ENCODE results near the gene SDK2. TPM values are rescaled to one million over a fixed set of nuclear protein-coding genes. Genes with fewer than 3 reads are reported as not detected.

Gene SDK2
- total and polyA plus RNA-seq, 5 donors from 2014 or later, result 0.02 to 0.59 (median 0.02) TPM; not detected in 2

GRCh38 chr17:73390221-73390620, 254.0 kb downstream of the SDK2 start:
- H3K4me3 ChIP-seq (ENCODE audit: low read depth, low read length), result no peak overlapping the region
- H3K27me3 ChIP-seq (ENCODE audit: control insufficient read depth, insufficient read depth, low read length), result no peaks in the 10 kb centered on the region
- ATAC-seq (ENCODE audit: low read depth in 2 of 2), result no peak
- Mint-ChIP-seq H3K36me3 (no peaks in the 10 kb centered on the region), H3K27me3 (no peaks in the 10 kb centered on the region), H3K4me3 (no peak overlapping the region), H3K4me1 (no peaks in the 10 kb centered on the region), H3K9me3 (peaks cover 0 to 1% (median 0%) of the 10 kb centered on the region in 7 donors), H3K27ac (no peak overlapping the region)
- H3K36me3 ChIP-seq (ENCODE audit: control insufficient read depth, insufficient read depth, low read length), result no peaks in the 10 kb centered on the region
- no peaks in the 10 kb centered on the region for H3K4me1 ChIP-seq (ENCODE audit: control insufficient read depth, insufficient read depth, low read length, poor library complexity, severe bottlenecking)
- H3K9me3 ChIP-seq (ENCODE audit: control insufficient read depth in 2 of 2, low read length in 2 of 2), result no peaks in the 10 kb centered on the region
- H3K27ac ChIP-seq (ENCODE audit: insufficient read depth, low read length, poor library complexity, severe bottlenecking), result no peak overlapping the region
- DNase-seq, result no peak

GRCh38 chr17:73389411-73389810, 254.8 kb downstream of the SDK2 start:
- Mint-ChIP-seq H3K36me3 (no peaks in the 10 kb centered on the region), H3K4me1 (no peaks in the 10 kb centered on the region), H3K27ac (no peak overlapping the region), H3K4me3 (no peak overlapping the region), H3K27me3 (no peaks in the 10 kb centered on the region), H3K9me3 (peaks cover 0 to 1% (median 0%) of the 10 kb centered on the region in 7 donors)
- no peak for DNase-seq
- Histone ChIP-seq H3K27ac (ENCODE audit: insufficient read depth, low read length, poor library complexity, severe bottlenecking) (no peak overlapping the region), H3K9me3 (ENCODE audit: control insufficient read depth in 2 of 2, low read length in 2 of 2) (no peaks in the 10 kb centered on the region), H3K27me3 (ENCODE audit: control insufficient read depth, insufficient read depth, low read length) (no peaks in the 10 kb centered on the region), H3K4me3 (ENCODE audit: low read depth, low read length) (no peak overlapping the region), H3K4me1 (ENCODE audit: control insufficient read depth, insufficient read depth, low read length, poor library complexity, severe bottlenecking) (no peaks in the 10 kb centered on the region), H3K36me3 (ENCODE audit: control insufficient read depth, insufficient read depth, low read length) (no peaks in the 10 kb centered on the region)
- ATAC-seq (ENCODE audit: low read depth in 2 of 2), result no peak

DNA sequence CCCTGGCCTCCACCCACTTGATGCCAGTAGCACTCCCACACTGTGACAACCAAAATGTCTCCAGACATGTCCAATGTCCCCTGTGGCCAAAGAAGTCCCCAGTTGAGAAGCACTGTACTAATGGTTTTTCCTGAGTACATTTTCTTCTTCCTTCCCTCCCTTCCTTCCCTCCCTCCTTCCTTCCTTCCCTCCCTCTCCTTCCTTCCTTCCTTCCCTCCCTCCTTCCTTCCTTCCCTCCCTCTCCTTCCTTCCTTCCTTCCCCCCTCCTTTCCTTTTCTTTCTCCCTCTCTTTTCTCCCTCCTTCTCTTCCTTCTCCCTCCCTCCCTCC, 255.7 kb downstream of the SDK2 start:
- Histone ChIP-seq H3K27ac (ENCODE audit: insufficient read depth, low read length, poor library complexity, severe bottlenecking) (no peak overlapping the region), H3K4me1 (ENCODE audit: control insufficient read depth, insufficient read depth, low read length, poor library complexity, severe bottlenecking) (no peaks in the 10 kb centered on the region), H3K36me3 (ENCODE audit: control insufficient read depth, insufficient read depth, low read length) (no peaks in the 10 kb centered on the region), H3K9me3 (ENCODE audit: control insufficient read depth in 2 of 2, low read length in 2 of 2) (no peaks in the 10 kb centered on the region), H3K27me3 (ENCODE audit: control insufficient read depth, insufficient read depth, low read length) (no peaks in the 10 kb centered on the region), H3K4me3 (ENCODE audit: low read depth, low read length) (no peak overlapping the region)
- H3K36me3 Mint-ChIP-seq, result no peaks in the 10 kb centered on the region
- H3K27me3 Mint-ChIP-seq, result no peaks in the 10 kb centered on the region
- H3K4me3 Mint-ChIP-seq, result no peak overlapping the region
- DNase-seq, result no peak
- H3K27ac Mint-ChIP-seq, result no peak overlapping the region
- H3K9me3 Mint-ChIP-seq, result no peaks in the 10 kb centered on the region
- ATAC-seq (ENCODE audit: low read depth in 2 of 2), result no peak
- no peaks in the 10 kb centered on the region for H3K4me1 Mint-ChIP-seq

- H3K4me3 ChIP-seq (ENCODE audit: low read depth, low read length), result no peak overlapping the region
- H3K4me3 Mint-ChIP-seq, result no peak overlapping the region
- H3K36me3 ChIP-seq (ENCODE audit: control insufficient read depth, insufficient read depth, low read length), result no peaks in the 10 kb centered on the region
- no peaks in the 10 kb centered on the region for H3K36me3 Mint-ChIP-seq
- no peak overlapping the region for H3K27ac Mint-ChIP-seq
- DNase-seq, result no peak
- no peak for ATAC-seq (ENCODE audit: low read depth in 2 of 2)
- H3K9me3 ChIP-seq (ENCODE audit: control insufficient read depth in 2 of 2, low read length in 2 of 2), result no peaks in the 10 kb centered on the region
- no peaks in the 10 kb centered on the region for H3K9me3 Mint-ChIP-seq
- no peaks in the 10 kb centered on the region for H3K4me1 ChIP-seq (ENCODE audit: control insufficient read depth, insufficient read depth, low read length, poor library complexity, severe bottlenecking)
- H3K27ac ChIP-seq (ENCODE audit: insufficient read depth, low read length, poor library complexity, severe bottlenecking), result no peak overlapping the region
- no peaks in the 10 kb centered on the region for H3K4me1 Mint-ChIP-seq
- no peaks in the 10 kb centered on the region for H3K27me3 ChIP-seq (ENCODE audit: control insufficient read depth, insufficient read depth, low read length)
- H3K27me3 Mint-ChIP-seq, result no peaks in the 10 kb centered on the region
Observed at GRCh38 chr17:73387746-73388577, 256.3 kb downstream of the SDK2 start.

GRCh38 chr17:73386561-73386960, 257.7 kb downstream of the SDK2 start:
- Mint-ChIP-seq H3K27ac (no peak overlapping the region), H3K4me3 (no peak overlapping the region), H3K9me3 (no peaks in the 10 kb centered on the region), H3K36me3 (no peaks in the 10 kb centered on the region), H3K4me1 (no peaks in the 10 kb centered on the region), H3K27me3 (no peaks in the 10 kb centered on the region)
- H3K27me3 ChIP-seq (ENCODE audit: control insufficient read depth, insufficient read depth, low read length), result no peaks in the 10 kb centered on the region
- no peaks in the 10 kb centered on the region for H3K9me3 ChIP-seq (ENCODE audit: control insufficient read depth in 2 of 2, low read length in 2 of 2)
- ATAC-seq (ENCODE audit: low read depth in 2 of 2) (no peak), DNase-seq (no peak)
- no peak overlapping the region for H3K4me3 ChIP-seq (ENCODE audit: low read depth, low read length)
- H3K36me3 ChIP-seq (ENCODE audit: control insufficient read depth, insufficient read depth, low read length), result no peaks in the 10 kb centered on the region
- no peaks in the 10 kb centered on the region for H3K4me1 ChIP-seq (ENCODE audit: control insufficient read depth, insufficient read depth, low read length, poor library complexity, severe bottlenecking)
- no peak overlapping the region for H3K27ac ChIP-seq (ENCODE audit: insufficient read depth, low read length, poor library complexity, severe bottlenecking)

DNA sequence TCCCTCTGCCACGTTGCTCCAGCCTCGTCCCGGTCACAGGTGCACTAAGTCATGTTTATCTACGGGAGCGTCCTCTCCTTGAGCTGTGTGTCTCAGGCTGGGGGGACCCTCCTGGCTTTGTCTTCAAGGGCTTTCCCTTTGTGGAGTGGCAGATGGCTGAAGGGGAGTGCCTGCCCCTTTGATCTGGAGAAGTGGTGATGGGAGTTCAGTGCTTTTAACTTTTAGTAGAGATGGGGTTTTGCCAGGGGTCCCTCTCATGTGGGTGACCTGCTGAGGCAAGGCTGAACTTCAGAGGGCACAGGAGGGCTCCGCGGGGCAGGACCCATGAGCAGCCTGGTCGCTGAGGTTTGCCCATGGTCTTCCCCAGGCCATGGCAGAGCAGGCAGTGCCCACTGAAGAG, 259.3 kb downstream of the SDK2 start:
- no peaks in the 10 kb centered on the region for H3K9me3 Mint-ChIP-seq
- no peak overlapping the region for H3K4me3 ChIP-seq (ENCODE audit: low read depth, low read length)
- H3K36me3 Mint-ChIP-seq, result no peaks in the 10 kb centered on the region
- H3K4me1 ChIP-seq (ENCODE audit: control insufficient read depth, insufficient read depth, low read length, poor library complexity, severe bottlenecking), result no peaks in the 10 kb centered on the region
- H3K27ac ChIP-seq (ENCODE audit: insufficient read depth, low read length, poor library complexity, severe bottlenecking), result no peak overlapping the region
- ATAC-seq (ENCODE audit: low read depth in 2 of 2) (no peak), DNase-seq (no peak)
- H3K27me3 ChIP-seq (ENCODE audit: control insufficient read depth, insufficient read depth, low read length), result no peaks in the 10 kb centered on the region
- no peaks in the 10 kb centered on the region for H3K36me3 ChIP-seq (ENCODE audit: control insufficient read depth, insufficient read depth, low read length)
- H3K27ac Mint-ChIP-seq, result peak overlapping the region in 1 of 3 donors; percentile 66
- no peaks in the 10 kb centered on the region for H3K9me3 ChIP-seq (ENCODE audit: control insufficient read depth in 2 of 2, low read length in 2 of 2)
- H3K4me1 Mint-ChIP-seq, result no peaks in the 10 kb centered on the region
- no peak overlapping the region for H3K4me3 Mint-ChIP-seq
- no peaks in the 10 kb centered on the region for H3K27me3 Mint-ChIP-seq

GRCh38 chr17:73380439-73381106, 263.7 kb downstream of the SDK2 start:
- Mint-ChIP-seq H3K27me3 (no peaks in the 10 kb centered on the region), H3K36me3 (peaks cover 3% of the 10 kb centered on the region), H3K27ac (peak overlapping the region in 1 of 3 donors; percentile 51), H3K9me3 (no peaks in the 10 kb centered on the region), H3K4me1 (no peaks in the 10 kb centered on the region), H3K4me3 (no peak overlapping the region)
- H3K27ac ChIP-seq (ENCODE audit: insufficient read depth, low read length, poor library complexity, severe bottlenecking), result no peak overlapping the region
- no peaks in the 10 kb centered on the region for H3K27me3 ChIP-seq (ENCODE audit: control insufficient read depth, insufficient read depth, low read length)
- H3K9me3 ChIP-seq (ENCODE audit: control insufficient read depth in 2 of 2, low read length in 2 of 2), result no peaks in the 10 kb centered on the region
- ATAC-seq (ENCODE audit: low read depth in 2 of 2), result no peak
- no peak for DNase-seq
- no peaks in the 10 kb centered on the region for H3K4me1 ChIP-seq (ENCODE audit: control insufficient read depth, insufficient read depth, low read length, poor library complexity, severe bottlenecking)
- H3K36me3 ChIP-seq (ENCODE audit: control insufficient read depth, insufficient read depth, low read length), result no peaks in the 10 kb centered on the region
- no peak overlapping the region for H3K4me3 ChIP-seq (ENCODE audit: low read depth, low read length)

DNA sequence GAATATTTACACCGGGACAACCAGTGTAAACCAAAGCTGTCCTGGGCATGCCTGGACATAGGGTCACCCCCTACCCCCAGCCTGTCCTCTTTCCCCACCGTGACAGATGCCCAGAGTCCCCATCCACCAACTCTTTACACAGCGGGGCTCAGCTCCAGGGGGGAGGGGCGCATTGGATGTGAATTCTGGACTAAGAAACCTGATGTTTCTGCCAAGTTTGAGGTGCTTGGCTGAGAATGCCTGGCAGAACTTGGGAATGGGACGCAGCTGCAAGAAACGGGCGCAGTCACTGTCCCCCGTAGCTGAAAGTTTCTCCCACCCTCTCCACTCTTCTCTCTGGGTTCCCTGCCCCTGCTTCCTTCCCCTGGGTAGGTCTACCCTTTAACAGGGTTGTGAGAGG, 264.4 kb downstream of the SDK2 start:
- H3K27me3 Mint-ChIP-seq, result no peaks in the 10 kb centered on the region
- no peaks in the 10 kb centered on the region for H3K4me1 ChIP-seq (ENCODE audit: control insufficient read depth, insufficient read depth, low read length, poor library complexity, severe bottlenecking)
- H3K9me3 Mint-ChIP-seq, result no peaks in the 10 kb centered on the region
- H3K27me3 ChIP-seq (ENCODE audit: control insufficient read depth, insufficient read depth, low read length), result no peaks in the 10 kb centered on the region
- H3K36me3 ChIP-seq (ENCODE audit: control insufficient read depth, insufficient read depth, low read length), result no peaks in the 10 kb centered on the region
- DNase-seq (no peak), ATAC-seq (ENCODE audit: low read depth in 2 of 2) (no peak)
- no peak overlapping the region for H3K4me3 Mint-ChIP-seq
- no peak overlapping the region for H3K27ac ChIP-seq (ENCODE audit: insufficient read depth, low read length, poor library complexity, severe bottlenecking)
- peaks cover 3% of the 10 kb centered on the region for H3K36me3 Mint-ChIP-seq
- no peaks in the 10 kb centered on the region for H3K9me3 ChIP-seq (ENCODE audit: control insufficient read depth in 2 of 2, low read length in 2 of 2)
- no peaks in the 10 kb centered on the region for H3K4me1 Mint-ChIP-seq
- H3K4me3 ChIP-seq (ENCODE audit: low read depth, low read length), result no peak overlapping the region
- H3K27ac Mint-ChIP-seq, result no peak overlapping the region
